ENCODE data around the gene DNAJC4. TPM values are rescaled to one million over a fixed set of nuclear protein-coding genes. Genes with fewer than 3 reads are reported as not detected.
A peak's percentile ranks its signal among the peaks of the same experiment; 100 is the strongest.

DNAJC4 gene
- total RNA-seq, 1 experiment from 2014 or later, result 32.0 TPM

DNA sequence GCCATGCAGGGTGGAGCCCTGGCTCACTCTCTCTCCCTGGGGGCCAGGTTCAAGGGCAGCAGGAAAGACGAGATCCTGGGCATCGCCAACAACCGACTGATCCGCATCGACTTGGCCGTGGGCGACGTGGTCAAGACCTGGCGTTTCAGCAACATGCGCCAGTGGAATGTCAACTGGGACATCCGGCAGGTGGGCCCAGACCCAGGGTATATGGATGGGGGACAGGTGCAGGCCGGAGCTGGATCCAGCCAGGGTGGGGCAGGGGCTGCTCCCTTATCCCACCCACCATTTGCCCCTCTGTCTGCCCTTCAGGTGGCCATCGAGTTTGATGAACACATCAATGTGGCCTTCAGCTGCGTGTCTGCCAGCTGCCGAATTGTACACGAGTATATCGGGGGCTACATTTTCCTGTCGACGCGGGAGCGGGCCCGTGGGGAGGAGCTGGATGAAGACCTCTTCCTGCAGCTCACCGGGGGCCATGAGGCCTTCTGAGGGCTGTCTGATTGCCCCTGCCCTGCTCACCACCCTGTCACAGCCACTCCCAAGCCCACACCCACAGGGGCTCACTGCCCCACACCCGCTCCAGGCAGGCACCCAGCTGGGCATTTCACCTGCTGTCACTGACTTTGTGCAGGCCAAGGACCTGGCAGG, 7.2 kb upstream of the DNAJC4 start:
- H3K79me2 ChIP-seq (ENCODE audit: low read length), result peaks cover 16% of the 10 kb centered on the region
- peaks cover 5% of the 10 kb centered on the region; the same call in 1 of the 2 replicates for H3K36me3 ChIP-seq (ENCODE audit: insufficient read depth, low read length)
- H3K4me2 ChIP-seq (ENCODE audit: low read depth, low read length, poor library complexity, severe bottlenecking), result no peak overlapping the region
- no peak overlapping the region for H3K4me3 ChIP-seq (ENCODE audit: low read length)
- no peaks in the 10 kb centered on the region for H3K9me2 ChIP-seq (replicated peaks; ENCODE audit: insufficient read depth, low read length)
- no peaks in the 10 kb centered on the region for H3K27me3 ChIP-seq (ENCODE audit: low read length)
- no peak overlapping the region; the same call in 1 of the 2 replicates for H3K9ac ChIP-seq (ENCODE audit: low read length)
- H4K20me1 ChIP-seq (ENCODE audit: insufficient read depth, low read depth, low read length), result no peaks in the 10 kb centered on the region
- H3K4me1 ChIP-seq (ENCODE audit: low read length), result peaks cover 37% of the 10 kb centered on the region
- H2AFZ ChIP-seq (ENCODE audit: low read length), result no peak overlapping the region
- H3K27ac ChIP-seq (ENCODE audit: low read length), result peak overlapping the region; percentile 87
- H3K9me3 ChIP-seq (ENCODE audit: low read length), result no peaks in the 10 kb centered on the region
- DNase-seq, result no peak

DNA sequence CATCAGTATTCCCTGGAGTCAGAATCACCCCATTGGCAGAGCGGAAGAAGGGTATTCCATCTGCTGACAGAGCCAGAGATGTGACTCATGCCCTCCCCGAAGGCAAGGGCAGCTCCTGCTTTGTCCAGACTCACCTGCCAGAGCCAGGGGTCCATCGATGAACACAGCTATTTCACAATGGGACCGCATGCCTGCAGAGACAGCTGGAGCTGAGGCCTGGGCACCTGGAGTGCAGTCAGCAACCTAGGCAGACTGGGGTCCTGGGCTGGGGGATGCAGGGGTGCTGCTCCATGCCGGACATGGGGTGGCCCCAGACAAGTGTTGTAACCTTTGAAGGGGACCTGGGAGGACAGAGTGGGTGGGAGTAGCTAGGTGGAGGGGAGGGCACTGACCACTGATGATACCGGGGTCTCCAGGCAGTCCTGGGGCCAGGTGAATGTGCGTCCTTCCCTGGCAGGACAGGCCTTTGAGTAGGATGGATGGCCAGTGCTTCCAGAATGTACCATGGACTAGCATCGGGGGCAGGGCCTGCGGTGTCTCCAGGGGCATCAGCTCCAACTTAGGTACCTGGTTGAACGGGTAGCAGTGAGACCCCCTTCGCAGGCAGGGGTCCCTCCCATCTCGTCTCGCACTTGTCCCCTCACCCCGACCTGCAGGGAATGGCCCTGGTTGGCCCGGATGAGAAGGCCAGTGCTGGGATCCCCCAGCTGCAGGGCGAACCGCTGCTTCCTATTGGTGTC, 6.0 kb upstream of the DNAJC4 start:
- H3K9me2 ChIP-seq (replicated peaks; ENCODE audit: insufficient read depth, low read length), result no peaks in the 10 kb centered on the region
- no peaks in the 10 kb centered on the region for H4K20me1 ChIP-seq (ENCODE audit: insufficient read depth, low read depth, low read length)
- peak overlapping the region; percentile 100 for H3K9ac ChIP-seq (ENCODE audit: low read length)
- H3K4me1 ChIP-seq (ENCODE audit: low read length), result peaks cover 42% of the 10 kb centered on the region
- H3K9me3 ChIP-seq (ENCODE audit: low read length), result no peaks in the 10 kb centered on the region
- H2AFZ ChIP-seq (ENCODE audit: low read length), result no peak overlapping the region
- H3K79me2 ChIP-seq (ENCODE audit: low read length), result peaks cover 16% of the 10 kb centered on the region
- 0 out of 2 replicates have a peak, but pooled peaks cover 5% of the 10 kb centered on the region for H3K36me3 ChIP-seq (ENCODE audit: insufficient read depth, low read length)
- DNase-seq, result no peak
- peak overlapping the region; percentile 100 for H3K4me2 ChIP-seq (ENCODE audit: low read depth, low read length, poor library complexity, severe bottlenecking)
- peak overlapping the region; percentile 99 for H3K4me3 ChIP-seq (ENCODE audit: low read length)
- peak overlapping the region; percentile 87 for H3K27ac ChIP-seq (ENCODE audit: low read length)
- H3K27me3 ChIP-seq (ENCODE audit: low read length), result no peaks in the 10 kb centered on the region

GRCh38 chr11:64224891-64225607, 5.3 kb upstream of the DNAJC4 start:
- Histone ChIP-seq H3K4me3 (ENCODE audit: low read length) (peak overlapping the region; percentile 99), H3K79me2 (ENCODE audit: low read length) (peaks cover 16% of the 10 kb centered on the region), H3K27ac (ENCODE audit: low read length) (peak overlapping the region; percentile 87), H3K27me3 (ENCODE audit: low read length) (no peaks in the 10 kb centered on the region), H3K4me1 (ENCODE audit: low read length) (peaks cover 49% of the 10 kb centered on the region), H3K9me2 (replicated peaks; ENCODE audit: insufficient read depth, low read length) (no peaks in the 10 kb centered on the region), H3K9me3 (ENCODE audit: low read length) (no peaks in the 10 kb centered on the region), H3K36me3 (ENCODE audit: insufficient read depth, low read length) (0 out of 2 replicates have a peak, but pooled peaks cover 5% of the 10 kb centered on the region), H3K9ac (ENCODE audit: low read length) (peak overlapping the region; percentile 100), H2AFZ (ENCODE audit: low read length) (no peak overlapping the region), H4K20me1 (ENCODE audit: insufficient read depth, low read depth, low read length) (no peaks in the 10 kb centered on the region), H3K4me2 (ENCODE audit: low read depth, low read length, poor library complexity, severe bottlenecking) (peak overlapping the region; percentile 100)
- DNase-seq, result peak; percentile 79

DNA sequence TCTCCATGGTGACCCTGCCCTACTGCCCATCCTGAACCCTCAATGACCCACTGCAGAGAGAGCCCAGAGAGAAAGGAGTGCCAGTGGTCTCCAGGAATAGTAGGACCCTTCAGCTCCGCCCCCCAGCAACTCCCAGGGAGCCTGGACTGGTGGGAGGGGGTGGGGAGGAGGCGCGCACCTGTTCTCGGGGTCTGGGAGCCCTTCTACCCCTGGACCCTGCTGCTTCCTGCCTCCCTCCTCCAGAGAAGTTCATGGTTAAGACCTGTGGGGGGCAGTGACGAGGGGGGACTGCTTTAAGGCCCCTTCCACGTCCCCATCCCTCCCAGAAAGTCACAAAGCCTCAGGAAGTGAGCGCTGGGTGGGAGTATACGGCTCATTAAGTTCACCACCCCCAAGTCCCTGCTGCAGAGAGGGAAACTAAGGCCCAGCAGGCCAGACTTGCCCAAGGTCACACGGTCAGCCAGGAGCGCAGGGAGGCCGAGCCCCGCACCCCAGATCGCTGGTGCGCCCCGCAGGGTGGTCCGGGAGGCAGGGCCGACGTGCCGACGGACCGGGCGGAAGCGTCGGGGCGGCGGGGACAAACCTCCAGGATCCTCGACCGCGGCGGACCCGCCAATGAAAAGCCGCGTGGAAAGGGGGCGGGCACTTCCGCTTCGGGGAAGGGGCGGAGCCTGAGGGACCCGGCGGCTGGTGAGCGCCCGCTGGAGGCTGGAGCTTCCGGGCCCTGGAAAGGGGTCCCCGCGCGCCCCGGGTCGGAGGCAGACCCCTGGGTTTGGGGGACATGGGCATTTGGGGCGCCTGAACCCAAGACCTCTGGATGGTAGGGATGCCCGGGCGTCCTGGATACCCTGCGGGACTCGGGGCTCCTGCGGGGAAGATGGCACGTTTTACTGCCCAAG, 4.5 kb upstream of the DNAJC4 start, which contains the start of the genes NUDT22 and TRPT1:
Gene NUDT22 (plus strand): TSS at position 667 of the 899 bp plus-strand sequence. CDS start 379 bp downstream, outside the sequence.
Gene TRPT1 (minus strand): TSS at position 579 of the 899 bp plus-strand sequence. CDS start 326 bp downstream, at position 253.
- Histone ChIP-seq H3K27me3 (ENCODE audit: low read length) (no peaks in the 10 kb centered on the region), H3K27ac (ENCODE audit: low read length) (peak within 1 kb of the TSS; percentile 87), H3K9me2 (replicated peaks; ENCODE audit: insufficient read depth, low read length) (no peaks in the 10 kb centered on the region), H3K9me3 (ENCODE audit: low read length) (no peaks in the 10 kb centered on the region), H3K36me3 (ENCODE audit: insufficient read depth, low read length) (0 out of 2 replicates have a peak, but pooled peaks cover 4% of the 10 kb centered on the region), H3K4me3 (ENCODE audit: low read length) (peak within 1 kb of the TSS; percentile 99), H2AFZ (ENCODE audit: low read length) (0 out of 2 replicates have a peak within 1 kb of the TSS, but pooled peaks have one; percentile 32), H3K4me1 (ENCODE audit: low read length) (peaks cover 51% of the 10 kb centered on the region), H4K20me1 (ENCODE audit: insufficient read depth, low read depth, low read length) (no peaks in the 10 kb centered on the region), H3K4me2 (ENCODE audit: low read depth, low read length, poor library complexity, severe bottlenecking) (peak within 1 kb of the TSS; percentile 100), H3K79me2 (ENCODE audit: low read length) (peaks cover 16% of the 10 kb centered on the region), H3K9ac (ENCODE audit: low read length) (peak within 1 kb of the TSS; percentile 100)
- peak; percentile 97 for DNase-seq

GRCh38 chr11:64226507-64227051, 3.8 kb upstream of the DNAJC4 start:
- Histone ChIP-seq H3K9me2 (replicated peaks; ENCODE audit: insufficient read depth, low read length) (no peaks in the 10 kb centered on the region), H2AFZ (ENCODE audit: low read length) (no peak overlapping the region), H3K4me3 (ENCODE audit: low read length) (peak overlapping the region; percentile 99), H3K9ac (ENCODE audit: low read length) (peak overlapping the region; percentile 100), H3K36me3 (ENCODE audit: insufficient read depth, low read length) (no peaks in the 10 kb centered on the region), H3K4me1 (ENCODE audit: low read length) (peaks cover 57% of the 10 kb centered on the region), H3K9me3 (ENCODE audit: low read length) (no peaks in the 10 kb centered on the region), H3K27ac (ENCODE audit: low read length) (peak overlapping the region; percentile 87), H4K20me1 (ENCODE audit: insufficient read depth, low read depth, low read length) (no peaks in the 10 kb centered on the region), H3K79me2 (ENCODE audit: low read length) (peaks cover 16% of the 10 kb centered on the region), H3K4me2 (ENCODE audit: low read depth, low read length, poor library complexity, severe bottlenecking) (peak overlapping the region; percentile 100), H3K27me3 (ENCODE audit: low read length) (no peaks in the 10 kb centered on the region)
- peak; percentile 93 for DNase-seq

GRCh38 chr11:64227405-64227956, 2.9 kb upstream of the DNAJC4 start:
- Histone ChIP-seq H3K4me1 (ENCODE audit: low read length) (peaks cover 66% of the 10 kb centered on the region), H3K79me2 (ENCODE audit: low read length) (peaks cover 16% of the 10 kb centered on the region), H3K4me2 (ENCODE audit: low read depth, low read length, poor library complexity, severe bottlenecking) (peak overlapping the region; percentile 100), H3K9me3 (ENCODE audit: low read length) (no peaks in the 10 kb centered on the region), H3K9me2 (replicated peaks; ENCODE audit: insufficient read depth, low read length) (no peaks in the 10 kb centered on the region), H3K27ac (ENCODE audit: low read length) (peak overlapping the region; percentile 87), H3K9ac (ENCODE audit: low read length) (peak overlapping the region; percentile 100), H3K36me3 (ENCODE audit: insufficient read depth, low read length) (no peaks in the 10 kb centered on the region), H4K20me1 (ENCODE audit: insufficient read depth, low read depth, low read length) (no peaks in the 10 kb centered on the region), H3K27me3 (ENCODE audit: low read length) (no peaks in the 10 kb centered on the region), H2AFZ (ENCODE audit: low read length) (no peak overlapping the region), H3K4me3 (ENCODE audit: low read length) (peak overlapping the region; percentile 99)
- DNase-seq, result no peak
